Muscle of leg (tissue), 11 donors: ENCODE measurements around the gene DGKQ. TPM values are rescaled to one million over a fixed set of nuclear protein-coding genes. Genes with fewer than 3 reads are reported as not detected.

Experiments used
- DNase-seq: peaks from one replicate; pipeline ENCODE4 v3.0.0; 2013
- H3K27ac ChIP-seq: one replicate; pipeline ENCODE4 v1.5.1; 2013; ENCODE audit warnings: mild to moderate bottlenecking, low read length, control low read depth
- H3K27me3 ChIP-seq: one replicate; pipeline ENCODE4 v1.6.1; 2013; ENCODE audit warnings: low read length; ENCODE audit not compliant: control insufficient read depth, insufficient read depth
- H3K36me3 ChIP-seq: one replicate; pipeline ENCODE4 v1.6.1; 2013; ENCODE audit warnings: low read length; ENCODE audit not compliant: control insufficient read depth, insufficient read depth
- H3K4me1 ChIP-seq: one replicate; pipeline ENCODE4 v1.6.1; 2013; ENCODE audit warnings: low read length; ENCODE audit not compliant: control insufficient read depth, insufficient read depth
- H3K4me3 ChIP-seq: one replicate; pipeline ENCODE4 v1.5.1; 2013; ENCODE audit warnings: low read length, control low read depth
- H3K9me3 ChIP-seq: replicated peaks from 2 replicates; pipeline ENCODE4 v1.6.1; 2013; ENCODE audit warnings: low read depth, low read length; ENCODE audit not compliant: control insufficient read depth
- WGBS: methylation state at CpG from one replicate; pipeline ENCODE4 v1.1.5; 2013; ENCODE audit warnings: missing lambda C conversion rate; ENCODE audit not compliant: insufficient coverage; 5-methylcytosine and 5-hydroxymethylcytosine counted together
- polyA plus RNA-seq, 8 donors: library from polyadenylated mRNA; unstranded; fragments of 120-200 nt; gene quantifications; one replicate each; pipeline versions ENCODE4 v1.2.1 to v1.2.3, GENCODE V29; 2013; ENCODE audit warnings: inconsistent platforms in 1 of 8, low replicate concordance in 1 of 8; ENCODE audit not compliant: insufficient read length in 8 of 8, insufficient read depth in 1 of 8
- total RNA-seq: library from RNA; stranded (reverse); fragments of 120-200 nt; gene quantifications from one replicate; pipeline ENCODE4 v1.2.4, GENCODE V29; 2013

The DGKQ gene
- total and polyA plus RNA-seq, 9 donors: 3.9 to 7.8 (median 4.7) TPM

DNA sequence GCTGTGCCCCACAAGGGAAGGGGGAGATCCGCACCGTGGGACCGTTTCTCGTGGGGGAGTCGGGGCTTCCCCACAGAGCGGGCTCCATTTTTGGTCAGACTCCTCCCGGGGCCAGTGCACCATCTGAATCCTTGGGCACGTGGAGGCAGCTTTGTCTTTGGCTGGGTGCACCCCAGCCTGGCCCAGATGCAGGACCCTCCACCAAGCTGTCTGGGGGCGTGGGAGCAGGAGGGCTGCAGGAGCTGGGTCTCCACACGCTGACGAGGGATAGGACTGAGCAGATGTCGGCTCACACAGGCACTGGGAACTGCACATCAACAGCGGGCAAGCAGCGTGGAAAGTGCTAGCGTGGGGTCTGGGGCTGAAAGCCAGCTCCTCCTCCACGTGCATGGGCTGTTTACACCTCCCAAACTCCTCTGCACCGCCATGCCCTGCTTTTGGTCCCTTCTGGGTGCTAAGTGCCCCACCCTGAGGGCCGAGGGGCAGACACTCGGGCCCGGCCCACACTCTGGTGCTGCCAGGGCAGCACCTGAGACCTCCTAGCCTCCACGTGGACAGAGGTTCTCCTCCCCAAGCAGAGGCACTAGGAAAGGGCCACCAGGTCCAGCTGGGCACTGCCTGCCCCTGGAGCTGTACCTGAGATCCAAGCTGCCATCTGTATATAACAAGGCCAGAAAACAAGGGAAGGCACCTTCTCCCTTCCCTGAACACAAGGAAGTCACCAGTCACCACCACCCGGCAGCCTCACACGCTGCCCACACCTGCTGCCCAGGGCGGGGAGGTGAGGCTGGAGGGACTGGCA lies 13.8 kb downstream of the DGKQ start:
- Histone ChIP-seq H3K36me3 (peaks cover 36% of the 10 kb centered on the region), H3K4me1 (no peaks in the 10 kb centered on the region), H3K27me3 (no peaks in the 10 kb centered on the region), H3K4me3 (no peak overlapping the region), H3K9me3 (no peaks in the 10 kb centered on the region), H3K27ac (no peak overlapping the region)
- 72% methylated on average over 23 of the region's 24 CpGs for WGBS
- DNase-seq: no peak

DNA sequence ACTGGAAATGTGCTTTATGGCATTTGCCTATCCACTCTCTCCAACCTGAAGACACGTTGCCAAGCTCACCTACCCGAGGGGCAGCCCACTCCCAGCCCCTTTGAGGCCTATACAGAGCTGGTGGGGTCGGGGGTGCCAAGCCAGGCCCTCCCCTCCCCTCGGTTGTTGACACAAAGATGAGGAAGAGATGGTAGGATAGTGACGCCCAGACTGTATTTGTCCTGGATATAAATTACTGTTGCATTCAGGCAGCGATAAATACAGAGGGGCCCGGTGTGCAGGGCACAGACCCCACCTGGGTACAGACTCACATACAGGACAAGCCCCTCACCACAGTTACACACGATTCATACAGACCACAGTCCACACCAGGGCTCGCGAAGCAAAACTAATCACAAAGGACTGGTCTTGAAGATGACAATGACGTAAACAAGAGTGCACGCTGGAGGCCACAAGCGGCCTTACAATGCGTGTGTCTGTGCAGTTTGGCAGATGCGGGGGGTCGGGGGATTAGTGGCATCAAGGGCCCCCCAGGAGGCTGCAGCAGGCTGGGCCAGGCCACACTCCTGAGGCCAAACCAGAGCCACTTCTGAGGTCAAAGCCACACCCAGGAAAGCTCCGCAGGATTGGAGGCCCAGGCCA lies 14.6 kb downstream of the DGKQ start:
- Histone ChIP-seq H3K4me3 (no peak overlapping the region), H3K36me3 (peaks cover 36% of the 10 kb centered on the region), H3K9me3 (no peaks in the 10 kb centered on the region), H3K27me3 (no peaks in the 10 kb centered on the region), H3K4me1 (no peaks in the 10 kb centered on the region), H3K27ac (no peak overlapping the region)
- 69% methylated on average over 15 of the region's 17 CpGs for WGBS
- no peak for DNase-seq

DNA sequence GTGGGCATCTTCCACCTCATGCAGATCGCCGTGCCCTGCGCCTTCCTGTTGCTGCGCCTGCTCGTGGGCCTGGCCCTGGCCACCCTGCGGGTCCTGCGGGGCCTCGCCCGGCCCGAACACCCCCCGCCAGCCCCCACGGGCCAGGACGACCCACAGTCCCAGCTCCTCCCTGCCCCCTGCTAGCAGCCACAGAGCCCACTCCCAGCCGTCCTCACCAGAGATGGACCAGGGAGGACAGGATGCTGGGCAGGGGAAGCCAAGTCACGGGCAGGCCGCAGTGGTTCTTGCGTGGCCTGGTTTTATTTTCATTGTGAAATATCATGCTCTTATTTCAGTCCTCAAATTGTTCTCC lies 15.1 kb downstream of the DGKQ start:
- Histone ChIP-seq H3K27me3 (no peaks in the 10 kb centered on the region), H3K9me3 (no peaks in the 10 kb centered on the region), H3K36me3 (peaks cover 37% of the 10 kb centered on the region), H3K4me3 (no peak overlapping the region), H3K27ac (no peak overlapping the region), H3K4me1 (no peaks in the 10 kb centered on the region)
- no peak for DNase-seq
- 84% methylated on average over 15 of the region's 17 CpGs for WGBS

DNA sequence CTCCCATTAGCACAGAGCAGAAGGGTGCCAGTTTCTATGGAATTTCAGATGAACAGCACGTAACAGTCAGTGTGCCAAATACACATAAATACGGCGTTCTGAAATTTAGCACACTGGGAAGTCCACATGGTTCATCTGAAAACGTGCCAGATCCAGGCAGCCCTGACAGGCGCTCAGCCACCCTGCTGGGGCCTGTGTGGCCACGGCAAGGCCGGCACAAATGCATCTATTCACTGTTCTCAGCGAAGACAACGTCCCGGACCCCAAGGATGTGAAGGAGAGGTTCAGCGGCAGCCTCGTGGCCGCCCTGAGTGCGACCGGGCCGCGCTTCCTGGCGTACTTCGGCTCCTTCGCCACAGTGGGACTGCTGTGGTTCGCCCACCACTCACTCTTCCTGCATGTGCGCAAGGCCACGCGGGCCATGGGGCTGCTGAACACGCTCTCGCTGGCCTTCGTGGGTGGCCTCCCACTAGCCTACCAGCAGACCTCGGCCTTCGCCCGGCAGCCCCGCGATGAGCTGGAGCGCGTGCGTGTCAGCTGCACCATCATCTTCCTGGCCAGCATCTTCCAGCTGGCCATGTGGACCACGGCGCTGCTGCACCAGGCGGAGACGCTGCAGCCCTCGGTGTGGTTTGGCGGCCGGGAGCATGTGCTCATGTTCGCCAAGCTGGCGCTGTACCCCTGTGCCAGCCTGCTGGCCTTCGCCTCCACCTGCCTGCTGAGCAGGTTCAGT lies 15.6 kb downstream of the DGKQ start:
- DNase-seq: no peak
- 86% methylated on average over 45 of the region's 45 CpGs for WGBS
- Histone ChIP-seq H3K27me3 (no peaks in the 10 kb centered on the region), H3K4me3 (no peak overlapping the region), H3K27ac (no peak overlapping the region), H3K4me1 (no peaks in the 10 kb centered on the region), H3K36me3 (peaks cover 38% of the 10 kb centered on the region), H3K9me3 (no peaks in the 10 kb centered on the region)

DNA sequence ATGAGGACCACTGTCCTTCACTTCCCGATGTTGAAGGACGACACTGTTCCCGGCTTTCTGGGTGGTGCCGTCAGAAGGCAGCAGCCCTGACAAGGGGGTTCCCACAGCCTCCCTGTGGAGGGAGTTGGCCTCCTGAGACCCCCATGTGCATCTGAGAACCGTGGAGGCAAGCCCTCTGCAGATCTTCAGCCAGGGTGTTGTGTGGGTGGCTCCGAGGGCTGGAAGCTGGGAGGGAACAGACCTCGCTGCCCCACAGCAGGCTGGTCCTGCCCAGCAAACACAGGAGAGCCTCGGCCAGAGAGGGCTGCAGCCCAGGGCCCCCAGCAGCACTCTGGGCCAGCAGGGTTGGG lies 16.2 kb downstream of the DGKQ start:
- DNase-seq: no peak
- WGBS: 74% methylated on average over 8 of the region's 8 CpGs
- Histone ChIP-seq H3K36me3 (peaks cover 33% of the 10 kb centered on the region), H3K27ac (no peak overlapping the region), H3K4me3 (no peak overlapping the region), H3K27me3 (no peaks in the 10 kb centered on the region), H3K4me1 (peaks cover under 1% of the 10 kb centered on the region), H3K9me3 (no peaks in the 10 kb centered on the region)

DNA sequence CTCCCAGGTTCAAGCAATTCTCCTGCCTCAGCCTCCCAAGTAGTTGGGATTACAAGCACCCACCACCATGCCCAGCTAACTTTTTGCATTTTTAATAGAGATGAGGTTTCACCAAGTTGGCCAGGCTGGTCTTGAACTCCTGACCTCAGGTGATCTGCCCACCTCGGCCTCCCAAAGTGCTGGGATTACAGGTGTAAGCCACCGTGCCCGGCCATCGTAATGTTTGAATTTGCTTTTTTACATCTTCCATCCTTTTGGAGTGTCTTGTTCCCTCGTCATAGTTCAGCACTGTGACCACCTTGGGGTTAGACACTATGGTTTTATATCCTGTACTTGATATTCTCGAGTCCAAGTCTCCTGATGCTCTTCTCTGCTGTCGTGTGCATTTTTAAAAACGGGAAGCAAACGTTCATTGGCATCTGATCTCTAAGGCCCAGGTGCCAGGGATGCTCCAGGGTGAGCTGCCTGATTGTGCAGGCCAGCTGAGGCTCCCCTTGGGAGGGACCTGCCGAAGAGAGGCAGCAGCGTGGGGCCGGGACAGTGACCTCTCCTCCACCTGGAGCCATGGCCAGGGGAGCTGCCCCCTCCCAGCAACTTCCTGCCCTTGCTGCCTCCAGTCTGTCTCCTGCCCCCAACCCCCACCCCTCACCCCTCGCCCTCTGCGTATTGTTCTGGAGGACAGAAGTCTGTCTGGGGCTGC lies 16.7 kb downstream of the DGKQ start:
- 57% methylated on average over 5 of the region's 14 CpGs for WGBS
- Histone ChIP-seq H3K27me3 (no peaks in the 10 kb centered on the region), H3K4me1 (peaks cover 4% of the 10 kb centered on the region), H3K4me3 (no peak overlapping the region), H3K36me3 (peaks cover 30% of the 10 kb centered on the region), H3K27ac (no peak overlapping the region), H3K9me3 (no peaks in the 10 kb centered on the region)
- DNase-seq: no peak

DNA sequence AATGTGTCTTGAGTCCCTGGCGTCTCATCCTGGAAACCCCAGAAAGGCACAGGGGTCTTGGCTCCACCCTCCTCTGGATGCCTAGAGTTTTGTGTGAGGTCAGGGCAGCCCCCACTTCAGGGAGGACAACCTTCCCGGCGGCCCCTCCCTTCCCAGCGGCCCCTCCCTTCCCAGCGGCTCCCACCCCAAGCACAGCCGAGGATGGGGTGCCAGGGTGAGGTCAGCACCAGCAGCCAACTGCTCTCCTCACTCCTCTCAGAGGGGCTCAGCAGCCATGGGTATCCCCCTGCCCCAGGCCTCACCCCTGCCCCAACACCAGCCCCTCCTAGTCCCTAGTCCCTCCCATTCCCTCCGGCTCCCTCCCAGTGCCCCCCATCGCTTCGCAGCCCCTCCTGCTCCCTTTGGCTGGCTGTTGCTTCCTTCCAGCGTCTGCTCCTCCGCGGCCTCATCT lies 17.4 kb downstream of the DGKQ start:
- Histone ChIP-seq H3K9me3 (no peaks in the 10 kb centered on the region), H3K27ac (no peak overlapping the region), H3K4me1 (peaks cover 11% of the 10 kb centered on the region), H3K36me3 (peaks cover 27% of the 10 kb centered on the region), H3K4me3 (no peak overlapping the region), H3K27me3 (no peaks in the 10 kb centered on the region)
- WGBS: 65% methylated on average over 2 of the region's 12 CpGs
- DNase-seq: no peak

DNA sequence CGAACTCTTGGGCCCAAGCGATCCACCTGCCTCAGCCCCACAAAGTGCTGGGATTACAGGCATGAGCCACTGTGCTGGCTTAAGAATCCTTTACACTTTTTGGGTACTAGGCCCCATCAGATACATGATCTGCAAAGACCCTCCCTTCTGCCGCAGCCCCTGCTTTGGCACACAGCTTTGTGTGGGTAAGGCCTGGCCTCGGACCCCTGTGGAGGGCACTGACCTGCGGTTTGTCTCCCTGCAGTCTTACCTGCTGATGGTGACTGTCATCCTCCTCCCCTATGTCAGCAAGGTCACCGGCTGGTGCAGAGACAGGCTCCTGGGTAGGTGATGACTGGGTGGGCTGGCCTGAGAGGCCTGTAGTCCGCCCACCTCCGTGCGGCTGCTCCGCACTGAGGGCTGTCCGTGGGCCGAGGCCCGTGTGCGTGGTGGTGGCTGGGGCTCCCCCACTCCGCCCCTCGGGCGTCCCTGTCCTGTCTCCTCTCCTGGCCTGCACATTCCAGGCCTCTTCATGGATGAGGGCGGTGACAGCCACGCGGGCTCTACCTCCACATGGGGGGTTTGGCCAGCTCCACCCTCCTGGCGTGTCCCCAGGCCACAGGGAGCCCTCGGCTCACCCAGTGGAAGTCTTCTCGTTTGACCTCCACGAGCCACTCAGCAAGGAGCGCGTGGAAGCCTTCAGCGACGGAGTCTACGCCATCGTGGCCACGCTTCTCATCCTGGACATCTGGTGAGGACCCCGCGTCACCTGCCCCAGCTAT lies 18.0 kb downstream of the DGKQ start:
- Histone ChIP-seq H3K27ac (no peak overlapping the region), H3K9me3 (no peaks in the 10 kb centered on the region), H3K4me1 (peaks cover 11% of the 10 kb centered on the region), H3K27me3 (no peaks in the 10 kb centered on the region), H3K4me3 (no peak overlapping the region), H3K36me3 (peaks cover 27% of the 10 kb centered on the region)
- 90% methylated on average over 31 of the region's 33 CpGs for whole genome bisulfite sequencing
- DNase-seq: no peak

DNA sequence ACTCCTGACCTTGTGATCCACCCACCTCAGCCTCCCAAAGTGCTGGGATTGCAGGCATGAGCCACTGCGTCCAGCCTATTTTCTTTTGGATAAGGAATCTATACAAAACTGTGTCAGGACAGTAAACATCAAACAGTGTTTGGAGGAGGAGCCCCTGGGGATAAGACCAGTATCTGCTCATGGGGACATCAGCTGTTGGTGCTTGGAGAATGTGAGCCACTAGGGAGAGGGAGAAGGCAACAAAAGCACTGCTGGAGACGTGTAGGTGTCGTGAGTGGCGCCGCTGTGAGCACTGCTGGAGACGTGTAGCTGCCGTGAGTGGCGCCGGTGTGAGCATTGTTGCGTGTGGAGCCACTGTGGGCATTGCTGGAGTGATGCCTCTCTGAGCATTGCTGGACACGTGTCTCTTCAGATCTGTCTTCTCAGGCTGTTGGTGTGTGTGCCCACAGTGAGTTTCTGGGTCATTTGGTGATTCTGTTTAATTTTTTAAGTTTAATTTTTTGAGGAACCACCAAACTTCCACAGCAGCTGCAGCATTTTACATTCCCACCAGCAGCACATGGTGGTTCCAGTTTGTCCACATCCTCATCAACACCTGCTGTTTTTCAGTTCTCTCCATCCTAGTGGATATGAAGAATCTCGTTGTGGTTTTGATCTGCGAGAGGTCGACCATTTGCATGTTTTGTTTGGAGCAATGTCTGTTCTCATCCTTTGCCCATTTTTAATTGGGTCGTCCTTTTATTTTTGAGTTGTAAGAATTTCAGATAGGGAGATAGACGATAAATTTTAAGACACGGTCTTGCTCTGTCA lies 19.0 kb downstream of the DGKQ start:
- 98% methylated on average over 7 of the region's 17 CpGs for WGBS
- Histone ChIP-seq H3K4me3 (no peak overlapping the region), H3K9me3 (no peaks in the 10 kb centered on the region), H3K27ac (no peak overlapping the region), H3K27me3 (no peaks in the 10 kb centered on the region), H3K36me3 (peaks cover 25% of the 10 kb centered on the region), H3K4me1 (peaks cover 11% of the 10 kb centered on the region)
- DNase-seq: no peak
